GM19023 (cell line): ENCODE results near the gene DUSP8.
"Not testable (repeated sequence)": the region's sequence is repeated elsewhere in the genome, so short reads cannot be mapped to it uniquely, and the experiment has no call there.

Experiments
- ATAC-seq: cut with Tn5 transposase; IDR thresholded peaks from one replicate; pipeline ENCODE4 v1.9.1; 2021; ENCODE audit warnings: mild to moderate bottlenecking, moderate library complexity; ENCODE audit not compliant: unreplicated experiment

Gene DUSP8, protein sequence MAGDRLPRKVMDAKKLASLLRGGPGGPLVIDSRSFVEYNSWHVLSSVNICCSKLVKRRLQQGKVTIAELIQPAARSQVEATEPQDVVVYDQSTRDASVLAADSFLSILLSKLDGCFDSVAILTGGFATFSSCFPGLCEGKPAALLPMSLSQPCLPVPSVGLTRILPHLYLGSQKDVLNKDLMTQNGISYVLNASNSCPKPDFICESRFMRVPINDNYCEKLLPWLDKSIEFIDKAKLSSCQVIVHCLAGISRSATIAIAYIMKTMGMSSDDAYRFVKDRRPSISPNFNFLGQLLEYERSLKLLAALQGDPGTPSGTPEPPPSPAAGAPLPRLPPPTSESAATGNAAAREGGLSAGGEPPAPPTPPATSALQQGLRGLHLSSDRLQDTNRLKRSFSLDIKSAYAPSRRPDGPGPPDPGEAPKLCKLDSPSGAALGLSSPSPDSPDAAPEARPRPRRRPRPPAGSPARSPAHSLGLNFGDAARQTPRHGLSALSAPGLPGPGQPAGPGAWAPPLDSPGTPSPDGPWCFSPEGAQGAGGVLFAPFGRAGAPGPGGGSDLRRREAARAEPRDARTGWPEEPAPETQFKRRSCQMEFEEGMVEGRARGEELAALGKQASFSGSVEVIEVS

GRCh38 chr11:1572197-1573076 is at the start of gene DUSP8:
Gene DUSP8 (minus strand): TSS chr11:1572271. CDS start chr11:1565826, 6,445 bp downstream.
- ATAC-seq = peak; percentile 69

DNA sequence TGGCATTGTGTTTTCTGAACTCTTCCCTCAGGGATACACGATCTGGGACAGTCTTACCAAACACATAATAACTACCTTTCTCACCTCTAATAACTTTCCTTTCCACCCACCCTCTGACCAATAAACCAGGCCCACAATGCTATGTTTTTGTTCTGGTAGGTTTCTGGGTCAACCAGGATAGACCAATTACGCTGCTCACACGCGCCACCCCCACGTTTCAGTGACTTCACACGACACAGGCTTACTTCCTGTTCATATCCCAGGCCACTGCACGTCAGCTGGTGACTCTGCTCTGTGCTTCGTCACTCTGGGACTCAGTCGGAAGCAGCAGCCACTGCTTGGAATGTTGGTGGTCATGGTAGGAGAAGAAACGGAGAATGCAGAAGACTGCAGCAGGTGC is 47.4 kb upstream of the DUSP8 start:
- ATAC-seq = no peak

DNA sequence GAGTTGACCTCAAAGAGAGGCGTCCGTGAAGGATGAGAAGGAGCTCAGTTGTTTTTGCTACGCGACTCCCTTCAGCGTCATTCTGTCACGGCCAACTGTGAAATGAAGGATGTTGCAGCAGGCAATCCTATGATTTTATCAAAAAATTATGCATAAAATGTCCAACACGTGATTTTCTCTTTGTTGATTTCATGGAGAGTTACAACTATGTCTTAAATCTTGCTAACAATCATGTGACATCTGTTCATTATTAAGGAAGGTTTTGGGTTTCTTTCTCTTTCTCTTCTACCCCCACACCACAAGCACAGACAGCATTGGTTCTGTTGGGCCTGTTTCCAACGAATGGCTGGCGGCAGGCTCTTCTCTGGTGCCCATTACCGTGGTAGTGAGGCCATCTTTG is 46.2 kb upstream of the DUSP8 start:
- ATAC-seq = no peak

DNA sequence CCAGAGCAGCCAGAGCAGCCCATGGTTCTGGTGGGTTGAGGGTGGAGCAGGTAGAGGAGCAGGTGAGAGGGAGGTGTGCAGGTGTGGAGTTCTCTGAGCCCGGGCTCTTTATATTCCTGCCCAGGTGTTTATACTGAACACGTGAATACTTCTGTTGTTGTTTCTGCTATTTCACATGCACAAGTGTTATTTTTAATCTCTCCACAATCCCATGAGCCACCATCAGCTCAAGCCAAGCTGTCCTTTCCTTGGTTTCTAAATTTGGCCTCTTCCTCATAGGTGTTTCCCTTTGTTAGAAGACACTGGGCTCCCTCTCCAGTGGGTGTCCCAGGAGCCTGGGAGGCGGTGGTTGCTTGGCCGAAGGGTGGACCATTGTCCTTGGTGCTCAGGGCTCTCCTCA is 36.3 kb upstream of the DUSP8 start, which contains the start of gene KRTAP5-3:
Gene KRTAP5-3 (minus strand): TSS at position 101 of the 400 bp plus-strand sequence. CDS start 78 bp downstream, at position 23.
- no peak for ATAC-seq

DNA sequence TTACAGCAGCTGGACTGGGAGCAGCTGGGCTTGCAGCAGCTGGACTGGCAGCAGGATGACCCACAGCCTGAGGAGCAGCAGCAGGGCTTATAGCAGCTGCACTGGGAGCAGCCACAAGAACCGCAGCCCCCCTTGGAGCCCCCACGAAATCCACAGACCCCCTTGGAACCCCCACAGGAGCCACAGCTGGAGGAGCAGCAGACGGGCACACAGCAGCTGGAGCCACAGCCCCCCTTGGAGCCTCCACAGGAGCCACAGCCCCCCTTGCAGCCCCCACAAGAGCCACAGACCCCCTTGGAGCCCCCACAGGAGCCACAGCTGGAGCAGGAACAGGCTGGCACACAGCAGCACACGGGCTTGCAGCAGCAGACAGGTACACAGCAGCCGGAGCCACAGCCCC is 35.8 kb upstream of the DUSP8 start:
- ATAC-seq = not testable (repeated sequence)

DNA sequence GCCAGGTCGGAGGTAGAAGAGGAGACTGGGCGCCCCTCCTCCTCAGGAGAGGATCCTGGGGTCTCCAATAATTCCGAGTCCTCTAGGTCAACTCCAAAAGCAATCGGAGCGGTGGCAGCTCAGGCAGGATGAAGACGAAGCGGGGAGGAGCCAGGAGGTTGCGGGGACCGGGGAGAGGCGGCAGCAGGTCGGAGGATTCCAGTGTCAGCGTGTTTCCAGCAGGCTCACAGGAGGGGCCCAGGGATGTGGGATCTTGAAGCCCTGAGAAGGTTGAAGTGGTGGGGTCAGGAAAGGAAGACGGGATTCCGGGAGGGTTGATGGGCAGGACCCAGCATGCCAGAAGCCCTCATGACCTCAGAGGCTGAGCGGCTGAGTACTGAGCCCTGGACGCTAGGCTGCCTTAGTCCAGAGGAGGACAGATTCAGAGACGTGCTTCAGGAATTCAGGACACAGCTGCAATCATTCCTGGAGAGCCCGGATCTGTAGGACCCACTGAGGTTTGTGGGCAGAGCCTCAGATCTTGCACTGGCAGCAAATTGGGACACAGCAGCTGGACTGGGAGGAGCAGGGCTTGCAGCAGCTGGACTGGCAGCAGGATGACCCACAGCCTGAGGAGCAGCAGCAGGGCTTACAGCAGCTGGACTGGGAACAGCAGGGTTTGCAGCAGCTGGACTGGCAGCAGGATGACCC is 35.2 kb upstream of the DUSP8 start:
- ATAC-seq = not testable (repeated sequence)

- ATAC-seq = not testable (repeated sequence)
Observed at GRCh38 chr11:1605923-1606322, 33.9 kb upstream of the DUSP8 start.

DNA sequence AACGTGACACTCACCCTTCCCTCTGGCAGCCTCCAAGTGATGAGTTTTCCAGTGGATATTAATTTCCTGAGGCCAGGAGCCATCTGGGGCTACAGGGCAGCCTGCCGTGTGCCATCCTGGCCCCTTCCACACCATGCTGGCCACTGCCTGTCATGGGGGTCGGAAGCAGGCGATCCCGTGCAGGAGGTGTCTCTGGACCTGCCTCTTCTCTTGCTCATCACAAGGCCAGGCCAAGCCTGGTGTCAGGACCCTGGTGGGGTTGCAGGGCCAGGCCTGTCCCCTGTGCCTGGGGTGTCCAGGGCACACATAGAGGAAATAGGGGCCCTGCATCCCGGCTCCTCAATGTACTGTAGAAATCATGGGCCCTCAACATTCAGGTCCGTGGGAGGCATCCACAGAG is 32.6 kb upstream of the DUSP8 start:
- no peak for ATAC-seq

DNA sequence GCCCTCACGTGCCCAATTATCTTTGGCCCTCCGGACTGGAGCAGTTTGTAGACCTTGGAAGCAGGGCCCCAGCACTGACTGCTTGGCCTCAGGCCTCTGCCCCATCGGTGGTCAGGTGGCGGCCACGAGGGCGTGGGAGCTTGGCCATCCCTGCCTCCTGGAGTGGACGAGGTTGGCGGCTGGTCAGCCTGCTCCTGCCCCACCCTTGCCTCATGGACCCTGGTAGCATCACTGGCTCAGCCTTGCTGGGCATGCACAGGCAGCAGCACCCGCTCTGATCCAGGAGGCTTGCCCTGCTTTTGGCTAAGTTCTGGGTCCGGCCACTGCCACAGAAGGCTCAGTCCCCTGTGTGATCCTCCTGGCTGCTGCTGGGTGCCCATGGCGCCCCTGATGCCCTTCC is 32.1 kb upstream of the DUSP8 start:
- ATAC-seq = no peak

DNA sequence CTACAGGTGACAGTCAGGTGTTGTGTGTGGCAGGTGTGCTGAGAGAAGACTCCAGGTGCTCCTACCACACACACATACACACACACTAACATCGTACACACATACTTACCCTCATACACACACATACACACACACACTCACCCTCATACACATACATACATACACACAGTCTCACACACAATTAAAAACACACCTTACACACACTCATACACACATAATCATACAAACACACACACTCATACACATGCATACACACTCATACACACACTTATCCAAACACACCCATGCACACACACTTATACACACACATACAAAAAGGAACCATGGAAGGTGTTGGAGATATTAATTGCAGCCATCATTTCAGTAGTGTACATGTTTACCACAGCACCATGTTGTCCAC is 31.6 kb upstream of the DUSP8 start:
- ATAC-seq = no peak

DNA sequence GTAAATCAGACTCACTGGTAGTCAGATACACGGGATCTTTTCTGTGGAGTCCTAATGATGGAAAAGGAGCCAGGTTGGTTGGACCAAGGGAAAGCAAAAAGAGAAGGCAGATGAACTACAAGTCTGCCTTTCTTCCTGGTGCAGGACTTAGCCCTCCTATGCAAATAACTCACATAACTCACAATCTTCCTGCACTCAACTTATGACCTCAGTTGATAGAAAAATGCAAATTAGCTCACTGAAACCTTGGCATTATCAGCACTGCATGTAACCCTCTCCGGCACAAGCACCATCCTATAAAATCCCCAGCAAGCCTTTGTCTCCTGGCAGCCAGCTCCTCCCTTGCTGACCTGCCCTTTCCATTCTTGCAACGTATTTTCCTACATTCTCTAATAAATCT is 29.6 kb upstream of the DUSP8 start:
- ATAC-seq = not testable (repeated sequence)

GRCh38 chr11:1600626-1601025 is 28.6 kb upstream of the DUSP8 start:
- ATAC-seq = no peak

- no peak for ATAC-seq
Observed at GRCh38 chr11:1598816-1599215, 26.7 kb upstream of the DUSP8 start.

DNA sequence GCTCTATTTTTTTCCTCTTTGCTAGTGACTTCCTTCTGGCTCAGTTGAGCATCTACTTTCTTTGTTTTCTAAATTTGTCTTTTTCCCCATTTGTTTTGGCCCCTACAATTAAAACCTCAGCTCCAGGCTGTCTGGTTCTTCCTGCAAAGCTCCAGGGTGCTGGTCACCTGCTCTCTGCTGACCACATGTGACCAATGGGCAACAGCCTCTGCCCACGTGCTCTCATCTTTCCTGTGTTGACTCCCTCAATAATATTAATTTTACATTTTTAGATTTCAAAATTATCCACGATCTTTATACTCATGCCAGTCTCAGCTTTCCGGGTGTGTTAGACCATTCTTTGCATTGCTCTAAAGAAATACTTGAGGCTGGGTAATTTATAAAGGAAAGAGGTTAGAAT is 26.3 kb upstream of the DUSP8 start:
- ATAC-seq = not testable (repeated sequence)

DNA sequence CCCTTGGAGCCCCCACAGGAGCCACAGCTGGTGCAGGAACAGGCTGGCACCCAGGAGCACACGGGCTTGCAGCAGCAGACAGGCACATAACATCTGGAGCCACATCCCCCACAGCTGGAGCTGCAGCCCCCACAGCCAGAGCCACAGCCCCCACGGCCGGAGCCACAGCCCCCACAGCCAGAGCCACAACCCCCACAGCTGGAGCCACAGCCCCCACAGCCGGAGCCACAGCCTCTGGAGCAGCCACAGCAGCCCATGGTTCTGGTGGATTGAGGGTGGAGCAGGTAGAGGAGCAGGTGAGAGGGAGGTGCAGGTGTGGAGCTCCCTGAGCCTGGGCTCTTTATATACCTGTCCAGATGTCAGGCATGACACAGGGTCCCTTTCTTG is 25.9 kb upstream of the DUSP8 start, which contains the start of gene KRTAP5-2:
Gene KRTAP5-2 (minus strand): TSS at position 301 of the 387 bp plus-strand sequence. CDS start 44 bp downstream, at position 257.
- no peak for ATAC-seq

- no peak for ATAC-seq
Observed at GRCh38 chr11:1597331-1597993, 25.4 kb upstream of the DUSP8 start.

GRCh38 chr11:1596576-1597121 is 24.6 kb upstream of the DUSP8 start:
- ATAC-seq = not testable (repeated sequence)

- ATAC-seq = not testable (repeated sequence)
Observed at GRCh38 chr11:1595994-1596575, 24.0 kb upstream of the DUSP8 start.

DNA sequence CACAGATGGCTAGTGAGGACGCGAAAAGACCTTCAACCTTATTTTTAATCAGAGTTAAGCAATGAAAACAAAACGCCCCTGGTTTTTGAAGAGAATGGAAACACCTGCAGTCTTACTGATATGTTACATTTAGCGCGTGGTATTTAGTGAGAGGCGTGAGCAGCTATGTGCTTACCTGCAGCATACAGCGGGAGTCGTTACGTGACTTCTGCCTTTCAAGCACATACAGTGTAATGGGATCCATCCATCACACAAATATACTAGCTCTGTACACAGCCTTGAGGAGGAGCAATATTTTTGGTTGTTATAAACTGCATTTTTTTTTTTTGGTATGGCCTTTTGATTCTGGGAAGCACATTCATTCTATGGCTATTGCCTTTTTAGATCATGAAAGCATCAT is 20.6 kb upstream of the DUSP8 start:
- no peak for ATAC-seq
